ENCODE results near the gene KLK15. TPM values are rescaled to one million over a fixed set of nuclear protein-coding genes. Genes with fewer than 3 reads are reported as not detected.

Gene KLK15
- total and polyA plus RNA-seq, 7 donors: 2.1 to 10.2 (median 2.8) TPM; not detected in 4

DNA sequence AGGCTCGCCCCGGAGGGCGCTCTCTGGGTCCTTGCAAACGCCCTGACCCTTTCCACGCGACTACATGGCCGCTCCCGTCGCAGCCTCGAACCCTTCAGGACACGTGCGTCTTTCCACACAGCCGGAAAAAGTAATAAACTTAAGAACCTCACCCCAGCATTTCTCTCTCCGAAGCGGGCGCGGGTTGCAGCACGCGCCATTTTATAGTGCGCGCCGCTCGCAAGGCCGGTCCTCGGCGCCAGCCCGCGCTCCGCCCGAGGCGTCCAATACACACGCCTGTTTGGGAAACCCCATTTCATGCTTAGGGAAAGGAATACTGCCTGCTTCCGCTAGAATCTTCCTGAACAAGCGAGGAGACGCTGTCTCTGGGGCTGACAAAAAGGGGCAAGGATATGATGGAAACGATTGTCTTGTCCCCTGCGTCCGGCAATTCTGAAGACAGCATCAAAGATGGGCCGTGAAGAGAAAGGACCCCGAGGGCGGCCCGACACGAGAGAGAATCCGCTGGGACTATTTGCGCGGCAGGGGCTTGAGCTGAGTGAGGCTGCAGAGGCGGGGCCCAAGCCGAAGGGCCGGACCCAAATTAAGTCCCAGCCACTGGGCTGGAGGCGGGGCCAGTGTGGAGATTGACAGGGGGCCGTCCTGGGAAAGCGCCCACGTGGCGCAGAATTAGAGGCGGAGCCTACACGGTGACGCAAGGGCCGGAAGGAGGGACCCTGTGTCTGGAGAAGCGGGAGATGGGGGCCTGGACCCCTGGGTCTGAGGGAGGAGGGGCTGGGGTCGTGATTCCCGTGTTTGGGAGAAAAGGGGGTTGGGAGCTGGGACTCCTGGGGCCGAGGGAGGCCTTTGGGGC, 28.7 kb downstream of the KLK15 start:
- no peaks in the 10 kb centered on the region for H3K27me3 ChIP-seq
- 0 to 1% methylated on average over 62 of the region's 62 CpGs for WGBS, 2 donors
- H3K9me3 ChIP-seq: no peaks in the 10 kb centered on the region
- H3K36me3 ChIP-seq: peaks cover 0 to 12% (median 3%) of the 10 kb centered on the region in 4 donors
- peak; percentile 13 to 89 (median 71) for TF ChIP-seq POLR2AphosphoS5 (IDR thresholded peaks at IDR 0.05)
- TF ChIP-seq, protein P1, sequence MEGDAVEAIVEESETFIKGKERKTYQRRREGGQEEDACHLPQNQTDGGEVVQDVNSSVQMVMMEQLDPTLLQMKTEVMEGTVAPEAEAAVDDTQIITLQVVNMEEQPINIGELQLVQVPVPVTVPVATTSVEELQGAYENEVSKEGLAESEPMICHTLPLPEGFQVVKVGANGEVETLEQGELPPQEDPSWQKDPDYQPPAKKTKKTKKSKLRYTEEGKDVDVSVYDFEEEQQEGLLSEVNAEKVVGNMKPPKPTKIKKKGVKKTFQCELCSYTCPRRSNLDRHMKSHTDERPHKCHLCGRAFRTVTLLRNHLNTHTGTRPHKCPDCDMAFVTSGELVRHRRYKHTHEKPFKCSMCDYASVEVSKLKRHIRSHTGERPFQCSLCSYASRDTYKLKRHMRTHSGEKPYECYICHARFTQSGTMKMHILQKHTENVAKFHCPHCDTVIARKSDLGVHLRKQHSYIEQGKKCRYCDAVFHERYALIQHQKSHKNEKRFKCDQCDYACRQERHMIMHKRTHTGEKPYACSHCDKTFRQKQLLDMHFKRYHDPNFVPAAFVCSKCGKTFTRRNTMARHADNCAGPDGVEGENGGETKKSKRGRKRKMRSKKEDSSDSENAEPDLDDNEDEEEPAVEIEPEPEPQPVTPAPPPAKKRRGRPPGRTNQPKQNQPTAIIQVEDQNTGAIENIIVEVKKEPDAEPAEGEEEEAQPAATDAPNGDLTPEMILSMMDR (IDR thresholded peaks at IDR 0.05): no peak
- TF ChIP-seq POLR2A (IDR thresholded peaks at IDR 0.05): peak; percentile 56 to 62
- TF ChIP-seq EP300 (IDR thresholded peaks at IDR 0.05): peak in 1 of 4 donors; percentile 8
- H3K27ac ChIP-seq: peak overlapping the region; percentile 83 to 95 (median 92)
- DNase-seq: peak; percentile 99
- intact Hi-C loops (cut with DNase I): loop anchor here (2.0 to 5.0 kb wide), 2 partner anchors 80 to 427 kb away; partner anchors contain the start of gene NR1H2
- peak overlapping the region; percentile 69 to 94 (median 74) for H3K4me3 ChIP-seq
- peaks cover 1 to 24% (median 18%) of the 10 kb centered on the region in 4 donors for H3K4me1 ChIP-seq

DNA sequence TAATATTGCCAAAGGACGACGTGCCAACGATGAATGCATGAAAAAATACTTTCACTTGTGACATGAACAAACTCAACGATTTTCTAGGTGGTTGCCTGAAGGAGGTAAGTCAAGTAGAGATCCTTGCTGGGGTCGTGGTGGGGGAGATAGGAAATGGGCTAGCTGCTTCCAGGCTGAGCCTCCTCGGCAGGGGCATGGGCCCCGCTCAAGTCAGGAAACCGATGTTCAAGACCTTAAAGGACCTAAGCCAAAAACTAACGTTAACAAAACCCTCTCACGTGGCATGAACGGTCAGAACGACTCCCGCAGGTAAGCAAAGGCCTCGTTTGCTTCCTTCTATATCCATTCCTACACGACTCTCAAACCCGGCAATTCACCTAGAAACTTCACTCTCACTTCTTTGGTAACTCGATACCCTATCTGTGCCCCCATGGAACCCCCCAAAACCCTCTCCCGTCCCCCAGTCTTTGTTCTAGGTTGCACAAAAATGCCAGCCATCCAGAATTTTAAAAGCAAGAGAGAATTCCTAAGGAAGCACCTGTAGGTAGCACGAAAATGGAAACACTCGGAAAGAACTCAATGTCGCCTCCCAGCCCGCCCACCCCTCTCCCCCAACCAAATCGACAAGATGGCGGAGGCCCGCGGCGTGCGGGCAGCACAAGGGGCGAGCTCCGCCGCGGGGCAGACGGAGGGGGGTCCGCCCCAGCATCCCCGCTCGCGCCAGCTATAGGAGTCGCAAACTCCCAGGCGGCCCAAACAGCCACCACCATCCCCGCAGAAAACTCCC, 29.5 kb downstream of the KLK15 start:
- no peak for DNase-seq

DNA sequence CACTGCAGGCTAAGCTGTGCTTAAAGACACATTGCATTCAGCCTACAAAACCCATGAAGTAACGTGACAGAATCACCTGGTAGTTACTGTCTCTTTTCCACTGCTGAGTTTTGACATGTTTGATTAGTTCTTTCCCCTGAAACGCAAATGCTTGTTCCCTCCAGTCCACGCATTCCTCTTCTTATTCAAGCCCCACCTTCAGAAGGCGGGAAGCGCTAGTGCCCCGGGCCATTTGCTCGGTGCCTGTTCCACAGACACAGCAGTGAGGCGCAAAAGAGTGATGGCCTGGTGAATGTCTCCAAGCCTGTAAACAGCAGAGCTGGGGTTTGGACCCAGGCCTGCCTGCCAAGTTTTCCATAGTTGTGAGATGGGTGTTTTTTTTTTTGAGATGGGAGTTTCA, 32.3 kb downstream of the KLK15 start:
- no peak for DNase-seq
- TF ChIP-seq EP300 (IDR thresholded peaks at IDR 0.05) (no peak), POLR2AphosphoS5 (IDR thresholded peaks at IDR 0.05) (no peak)
- TF ChIP-seq, protein P1 (IDR thresholded peaks at IDR 0.05): no peak
- H3K4me3 ChIP-seq: no peak overlapping the region
- intact Hi-C loops (cut with DNase I): loop anchor here (5.0 kb wide), 1 partner anchor 424 kb away; the partner anchor contains the start of gene NR1H2
- H3K27ac ChIP-seq: peak overlapping the region in 1 of 4 donors; percentile 19
- H3K9me3 ChIP-seq: no peaks in the 10 kb centered on the region
- H3K36me3 ChIP-seq: peaks cover 0 to 41% (median 12%) of the 10 kb centered on the region in 4 donors
- peaks cover 1 to 24% (median 18%) of the 10 kb centered on the region in 4 donors for H3K4me1 ChIP-seq
- WGBS, 2 donors: 73 to 86% methylated on average over 8 of the region's 8 CpGs
- no peaks in the 10 kb centered on the region for H3K27me3 ChIP-seq

More for the DNA sequence above, 29.5 kb downstream of the KLK15 start:
- WGBS, 2 donors: 0 to 1% methylated on average over 40 of the region's 40 CpGs
- intact Hi-C loops (cut with DNase I): loop anchor here (2.0 to 5.0 kb wide), 2 partner anchors 79 to 427 kb away; partner anchors contain the start of gene NR1H2
- no peaks in the 10 kb centered on the region for H3K27me3 ChIP-seq
- H3K27ac ChIP-seq: peak overlapping the region; percentile 83 to 95 (median 92)
- TF ChIP-seq, protein P1 (IDR thresholded peaks at IDR 0.05): no peak
- TF ChIP-seq EP300 (IDR thresholded peaks at IDR 0.05) (no peak), POLR2AphosphoS5 (IDR thresholded peaks at IDR 0.05) (no peak), POLR2A (IDR thresholded peaks at IDR 0.05) (no peak)
- H3K4me3 ChIP-seq: peak overlapping the region; percentile 69 to 94 (median 74)
- H3K36me3 ChIP-seq: peaks cover 0 to 18% (median 3%) of the 10 kb centered on the region in 4 donors
- H3K9me3 ChIP-seq: no peaks in the 10 kb centered on the region
- peaks cover 1 to 24% (median 18%) of the 10 kb centered on the region in 4 donors for H3K4me1 ChIP-seq

DNA sequence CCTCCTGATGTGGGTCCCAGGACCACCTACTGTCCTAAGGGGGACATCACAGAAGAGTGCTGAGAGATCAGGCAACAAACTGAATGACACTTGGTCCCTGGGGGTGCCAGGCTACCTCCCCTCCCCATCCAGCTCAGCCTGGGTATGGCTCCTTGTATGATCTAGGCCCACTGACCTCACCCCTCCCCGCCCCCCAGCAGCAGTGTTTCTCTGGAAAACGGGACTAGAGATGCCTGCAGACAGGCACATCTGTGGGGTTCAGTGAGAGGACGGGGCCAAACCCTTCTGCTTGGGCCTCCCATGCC, 33.9 kb downstream of the KLK15 start:
- H3K9me3 ChIP-seq: no peaks in the 10 kb centered on the region
- peaks cover 0 to 47% (median 12%) of the 10 kb centered on the region in 4 donors for H3K36me3 ChIP-seq
- peaks cover 1 to 20% (median 18%) of the 10 kb centered on the region in 4 donors for H3K4me1 ChIP-seq
- TF ChIP-seq POLR2AphosphoS5 (IDR thresholded peaks at IDR 0.05) (no peak), EP300 (IDR thresholded peaks at IDR 0.05) (no peak), POLR2A (IDR thresholded peaks at IDR 0.05) (no peak)
- TF ChIP-seq, protein P1 (IDR thresholded peaks at IDR 0.05): no peak
- DNase-seq: no peak
- H3K27ac ChIP-seq: no peak overlapping the region
- 77 to 80% methylated on average over 3 of the region's 3 CpGs for WGBS, 2 donors
- intact Hi-C loops (cut with DNase I): no loop called here
- H3K27me3 ChIP-seq: no peaks in the 10 kb centered on the region
- H3K4me3 ChIP-seq: no peak overlapping the region

All from sigmoid colon (tissue), 7 donors.